HTR-8/SVneo (cell line): Measurements from ENCODE around the gene PET100.

Experiments
- DNase-seq: peaks from one replicate; pipeline ENCODE4 v3.0.0; 2011; ENCODE audit warnings: low spot score, mixed read lengths; ENCODE audit not compliant: insufficient read length
- FAIRE-seq: peaks from 2 replicates; lab custom pipeline; 2011; peaks lifted over from hg19 to GRCh38; lab: Jason Lieb, UNC

PET100 gene

DNA sequence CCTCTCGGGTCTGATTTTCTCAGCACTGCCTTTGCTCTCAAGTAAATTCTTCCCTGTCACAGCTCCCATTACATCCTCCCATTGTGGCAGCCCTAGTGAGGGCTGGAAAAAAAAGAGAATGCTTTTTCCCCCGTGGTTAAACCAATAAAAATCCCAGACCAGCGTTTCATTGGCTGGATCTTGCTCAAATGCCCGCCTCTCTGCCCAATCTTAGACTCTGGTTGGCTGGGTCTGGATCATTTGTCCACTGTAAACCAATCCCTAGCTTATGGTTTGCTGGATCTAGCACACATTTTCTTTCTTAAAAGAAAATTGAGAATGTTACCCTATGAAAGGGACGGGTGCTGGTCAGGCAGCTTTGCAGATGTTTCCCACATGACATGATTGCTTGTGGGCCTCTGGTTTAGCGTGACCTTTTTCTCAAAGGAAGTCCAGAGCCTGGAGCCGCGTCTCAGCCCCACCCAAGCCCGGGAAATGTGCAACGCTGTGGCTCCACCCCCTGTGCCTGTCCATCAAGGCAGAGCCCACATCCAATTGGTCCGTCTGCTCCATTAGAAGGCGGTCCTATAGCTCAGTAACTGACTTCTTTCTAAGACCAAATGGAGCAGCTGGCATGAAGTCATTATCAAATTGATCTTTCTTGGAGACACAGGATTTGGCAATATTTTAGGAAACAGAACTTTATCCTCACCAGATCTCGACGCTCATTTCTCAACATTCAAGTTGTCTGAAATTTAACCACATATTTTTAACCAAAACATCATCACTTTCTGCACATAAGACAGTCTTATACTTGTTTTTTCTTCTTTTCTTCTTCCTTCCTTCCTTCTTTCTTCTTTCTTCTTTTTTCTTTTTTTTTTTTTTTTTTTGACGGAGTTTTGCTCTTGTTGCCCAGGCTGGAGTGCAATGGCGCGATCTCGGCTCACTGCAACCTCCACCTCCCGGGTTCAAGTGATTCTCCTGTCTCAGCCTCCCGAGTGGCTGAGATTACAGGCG, 44.7 kb downstream of the PET100 start:
- peak; percentile 75 for DNase-seq
- peak; percentile 36 for FAIRE-seq

- DNase-seq, result no peak
- FAIRE-seq, result no peak
Observed at GRCh38 chr19:7676376-7676775, 46.8 kb downstream of the PET100 start.

DNA sequence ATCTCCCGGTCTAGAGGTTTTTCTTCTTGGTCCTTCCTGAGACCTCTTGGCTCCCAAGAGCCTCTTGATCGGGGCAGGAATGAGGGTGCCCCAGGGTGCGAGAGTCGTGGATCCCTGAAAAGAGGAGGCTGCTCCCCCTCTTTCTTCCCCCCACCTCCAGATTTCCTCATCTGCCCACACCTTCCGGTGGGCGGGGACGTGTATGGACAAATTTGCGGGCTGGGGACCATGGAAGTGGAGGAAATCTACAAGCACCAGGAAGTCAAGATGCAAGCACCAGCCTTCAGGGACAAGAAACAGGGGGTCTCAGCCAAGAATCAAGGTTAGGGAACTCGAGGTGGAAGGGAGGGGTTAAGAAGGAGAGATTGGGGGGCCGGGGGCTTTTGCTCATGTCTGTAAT, 47.3 kb downstream of the PET100 start, which contains the start of gene MCEMP1:
Gene MCEMP1 (plus strand): TSS at position 237 of the 400 bp plus-strand sequence. CDS start 31 bp downstream, at position 268.
- no peak for DNase-seq
- no peak for FAIRE-seq

DNA sequence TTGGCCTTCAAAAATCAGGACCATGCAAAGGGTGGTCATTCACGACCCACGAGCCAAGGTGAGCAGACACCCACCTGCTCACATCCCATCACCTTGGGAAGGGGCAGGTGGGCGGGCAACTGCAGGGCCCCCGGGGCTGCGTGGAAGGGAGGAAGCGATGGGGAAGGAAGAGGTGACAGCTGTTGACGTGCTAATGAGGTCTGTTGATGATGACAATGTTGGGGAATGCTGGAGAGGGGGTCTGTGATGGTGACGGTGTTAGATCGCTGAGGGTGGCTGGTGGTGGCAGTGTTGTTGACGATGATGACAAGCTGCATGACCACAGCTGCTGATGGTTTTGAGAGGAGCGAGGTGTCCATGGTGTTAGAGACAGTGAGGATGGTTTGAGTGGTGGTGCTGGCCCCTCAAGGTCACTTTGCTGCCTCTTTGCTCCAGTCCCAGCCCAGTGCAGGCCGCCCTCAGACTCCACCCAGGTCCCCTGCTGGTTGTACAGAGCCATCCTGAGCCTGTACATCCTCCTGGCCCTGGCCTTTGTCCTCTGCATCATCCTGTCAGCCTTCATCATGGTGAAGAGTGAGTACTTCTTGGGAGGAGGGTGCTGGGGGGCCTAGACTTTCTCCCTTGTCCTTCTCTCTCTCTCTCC, 48.2 kb downstream of the PET100 start:
- no peak for FAIRE-seq

GRCh38 chr19:7678971-7679751, 49.6 kb downstream of the PET100 start:
- FAIRE-seq (peak; percentile 60), DNase-seq (no peak)

More for the DNA sequence above, 48.2 kb downstream of the PET100 start:
- no peak for DNase-seq

- FAIRE-seq, result peak; percentile 16
- no peak for DNase-seq
Observed at GRCh38 chr19:7679771-7680605, 50.4 kb downstream of the PET100 start.

GRCh38 chr19:7680606-7681339, 51.2 kb downstream of the PET100 start, which contains the start of gene TRAPPC5:
Gene TRAPPC5 (plus strand): TSS chr19:7680833. CDS start chr19:7682254, 1,421 bp downstream.
- FAIRE-seq, result peak; percentile 69
- peak; percentile 91 for DNase-seq
